GM12878 (cell line): ENCODE results near the gene FAF1.

Source experiments
- ATF2 ChIP-seq: IDR thresholded peaks from 2 replicates; pipeline ENCODE4 v1.6.1; 2012; ENCODE audit warnings: low read length, inconsistent platforms
- CEBPB ChIP-seq, 2 experiments: fragments of 150-350 bp in 1 of 2; IDR thresholded peaks; 2 replicates each; pipeline ENCODE4 v1.6.1; 2012 to 2014; ENCODE audit warnings: low read depth in 2 of 2, low read length in 2 of 2, borderline replicate concordance in 1 of 2, inconsistent platforms in 1 of 2
- CTCF ChIP-seq, 3 experiments: IDR thresholded peaks in 2 of 3; conservative IDR thresholded peaks in 1 of 3; 2 replicates each; pipeline ENCODE4 v1.5.1; 2011; ENCODE audit warnings: low read depth in 3 of 3, low read length in 3 of 3, mild to moderate bottlenecking in 3 of 3, control low read depth in 2 of 3, moderate library complexity in 2 of 3, inconsistent platforms in 1 of 3, mixed read lengths in 1 of 3; ENCODE audit not compliant: control insufficient read depth in 2 of 3, insufficient read depth in 1 of 3; ENCODE audit errors: extremely low read depth in 1 of 3
- NR2C1 ChIP-seq: fragments of 450-650 bp; IDR thresholded peaks from 2 replicates; pipeline ENCODE4 v1.6.1; 2017; ENCODE audit warnings: antibody characterized with exemption, mild to moderate bottlenecking, moderate library complexity
- PBX3 ChIP-seq: IDR thresholded peaks from 2 replicates; pipeline ENCODE4 v1.6.1; 2011; ENCODE audit warnings: mild to moderate bottlenecking, low read depth, low read length, moderate library complexity; ENCODE audit not compliant: insufficient replicate concordance
- REST ChIP-seq: IDR thresholded peaks from 2 replicates; pipeline ENCODE4 v1.6.1; 2012; ENCODE audit warnings: mild to moderate bottlenecking, low read depth, low read length
- SIX5 ChIP-seq: IDR thresholded peaks from 2 replicates; pipeline ENCODE4 v1.6.1; 2011; ENCODE audit warnings: mild to moderate bottlenecking, low read depth, low read length, moderate library complexity; ENCODE audit not compliant: severe bottlenecking
- TAF1 ChIP-seq: IDR thresholded peaks from 2 replicates; pipeline ENCODE4 v1.6.1; 2011; ENCODE audit warnings: mild to moderate bottlenecking, low read depth, low read length, borderline replicate concordance
- YY1 ChIP-seq: IDR thresholded peaks from 2 replicates; pipeline ENCODE4 v1.6.1; 2011; ENCODE audit warnings: low read depth, mild to moderate bottlenecking, low read length

- TF ChIP-seq PBX3 (no peak), ATF2 (no peak), NR2C1 (no peak), TAF1 (no peak), SIX5 (no peak), YY1 (no peak), CEBPB (IDR thresholded peaks at IDR 0.05; ENCODE audit: borderline replicate concordance in 1 of 2, low read depth in 2 of 2, low read length in 2 of 2) (no peak), CTCF (IDR thresholded peaks at IDR 0.05 in 2 of 3, conservative IDR thresholded peaks at IDR 0.05 in 1 of 3; ENCODE audit: control insufficient read depth in 2 of 3, extremely low read depth in 1 of 3, insufficient read depth in 1 of 3, low read depth in 3 of 3, low read length in 3 of 3) (no peak), REST (no peak)
Observed at GRCh38 chr1:50719126-50719525, 240.9 kb downstream of the FAF1 start.
